Esophagus squamous epithelium (tissue), 4 donors: ENCODE results near the gene TNFSF8.

Source experiments
- POLR2A ChIP-seq, 4 donors: fragments of 450-650 bp; IDR thresholded peaks; one replicate each; pipeline ENCODE4 v1.6.1; 2017; ENCODE audit warnings: antibody characterized with exemption in 4 of 4, mild to moderate bottlenecking in 4 of 4, moderate library complexity in 3 of 4
- TF ChIP-seq, protein P1 (sequence below), 6 experiments: fragments of 450-650 bp in 4 of 6; fragments of 200-600 bp in 2 of 6; sonication (generic) in 2 of 6; IDR thresholded peaks; one replicate each; pipeline ENCODE4 v1.5.1; 2016 to 2019; ENCODE audit warnings: antibody characterized with exemption in 6 of 6, mild to moderate bottlenecking in 4 of 6, moderate library complexity in 4 of 6

DNA sequence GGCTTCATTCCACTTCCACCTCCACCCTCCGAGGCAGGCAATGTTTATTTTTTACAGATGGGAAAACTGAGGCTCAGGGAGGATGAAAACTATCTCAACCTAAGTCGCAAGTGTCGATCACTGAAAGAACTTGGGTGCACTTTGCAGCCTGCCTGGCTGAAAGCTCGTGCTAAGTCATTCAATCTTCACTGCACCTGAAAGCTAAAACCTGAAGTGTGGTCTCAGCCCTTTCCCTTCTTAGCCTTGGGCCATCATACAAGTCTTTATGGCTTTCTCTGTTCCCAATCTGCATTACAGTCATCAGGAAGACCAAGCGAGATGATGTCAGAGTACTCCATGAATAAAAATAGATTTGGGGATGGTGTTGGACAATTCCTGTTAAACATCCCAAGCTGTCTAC lies 1.0 kb upstream of the TNFSF8 start:
- no peak for TF ChIP-seq POLR2A (IDR thresholded peaks at IDR 0.05)
- TF ChIP-seq, protein P1, sequence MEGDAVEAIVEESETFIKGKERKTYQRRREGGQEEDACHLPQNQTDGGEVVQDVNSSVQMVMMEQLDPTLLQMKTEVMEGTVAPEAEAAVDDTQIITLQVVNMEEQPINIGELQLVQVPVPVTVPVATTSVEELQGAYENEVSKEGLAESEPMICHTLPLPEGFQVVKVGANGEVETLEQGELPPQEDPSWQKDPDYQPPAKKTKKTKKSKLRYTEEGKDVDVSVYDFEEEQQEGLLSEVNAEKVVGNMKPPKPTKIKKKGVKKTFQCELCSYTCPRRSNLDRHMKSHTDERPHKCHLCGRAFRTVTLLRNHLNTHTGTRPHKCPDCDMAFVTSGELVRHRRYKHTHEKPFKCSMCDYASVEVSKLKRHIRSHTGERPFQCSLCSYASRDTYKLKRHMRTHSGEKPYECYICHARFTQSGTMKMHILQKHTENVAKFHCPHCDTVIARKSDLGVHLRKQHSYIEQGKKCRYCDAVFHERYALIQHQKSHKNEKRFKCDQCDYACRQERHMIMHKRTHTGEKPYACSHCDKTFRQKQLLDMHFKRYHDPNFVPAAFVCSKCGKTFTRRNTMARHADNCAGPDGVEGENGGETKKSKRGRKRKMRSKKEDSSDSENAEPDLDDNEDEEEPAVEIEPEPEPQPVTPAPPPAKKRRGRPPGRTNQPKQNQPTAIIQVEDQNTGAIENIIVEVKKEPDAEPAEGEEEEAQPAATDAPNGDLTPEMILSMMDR (IDR thresholded peaks at IDR 0.05), result no peak
